GM12801 (cell line): Measurements from ENCODE around the gene PSPH.

Experiments
- CTCF ChIP-seq: IDR thresholded peaks from one replicate; pipeline ENCODE4 v1.5.1; 2011; ENCODE audit warnings: control low read depth; ENCODE audit not compliant: insufficient read length; ENCODE audit errors: extremely low read depth

PSPH gene

DNA sequence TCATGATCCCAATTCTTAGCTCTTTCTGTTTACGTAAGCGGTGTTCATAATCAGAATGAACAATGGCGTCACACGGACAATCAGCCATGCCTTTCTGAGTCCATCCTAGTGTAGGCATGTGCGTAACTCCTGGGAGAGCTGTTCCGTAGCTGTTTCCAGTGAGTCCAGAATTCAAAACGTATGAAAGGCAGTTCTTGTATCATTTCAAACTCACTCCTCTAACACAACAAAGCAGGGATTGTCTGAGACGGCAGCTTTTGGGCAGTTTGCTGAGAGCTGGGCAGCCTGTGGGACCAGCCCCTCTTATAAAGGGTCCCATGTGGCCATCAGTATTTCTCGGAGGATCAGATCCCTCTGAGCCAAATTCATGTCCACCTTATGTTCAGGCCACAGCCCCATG is 43.4 kb downstream of the PSPH start:
- no peak for TF ChIP-seq CTCF

- TF ChIP-seq CTCF: no peak
Observed at GRCh38 chr7:56007167-56007652, 44.0 kb downstream of the PSPH start.

DNA sequence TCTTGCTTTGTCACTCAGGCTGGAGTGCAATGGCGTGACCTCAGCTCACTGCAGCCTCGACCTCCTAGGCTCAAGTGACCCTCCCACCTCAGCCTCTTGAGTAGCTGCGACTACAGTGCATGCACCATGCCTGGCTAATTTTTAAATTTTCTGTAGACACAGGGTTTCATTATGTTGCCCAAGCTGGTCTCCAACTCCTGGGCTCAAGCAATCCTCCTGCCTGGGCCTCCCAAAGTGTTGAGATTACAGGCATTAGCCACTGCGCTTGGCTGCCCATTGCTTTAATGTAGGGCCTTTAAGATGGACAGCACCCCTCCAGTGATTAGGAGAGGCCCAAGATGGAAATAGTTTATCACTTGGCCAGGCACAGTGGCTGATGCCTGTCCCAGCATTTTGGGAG is 47.5 kb downstream of the PSPH start:
- TF ChIP-seq CTCF: no peak

DNA sequence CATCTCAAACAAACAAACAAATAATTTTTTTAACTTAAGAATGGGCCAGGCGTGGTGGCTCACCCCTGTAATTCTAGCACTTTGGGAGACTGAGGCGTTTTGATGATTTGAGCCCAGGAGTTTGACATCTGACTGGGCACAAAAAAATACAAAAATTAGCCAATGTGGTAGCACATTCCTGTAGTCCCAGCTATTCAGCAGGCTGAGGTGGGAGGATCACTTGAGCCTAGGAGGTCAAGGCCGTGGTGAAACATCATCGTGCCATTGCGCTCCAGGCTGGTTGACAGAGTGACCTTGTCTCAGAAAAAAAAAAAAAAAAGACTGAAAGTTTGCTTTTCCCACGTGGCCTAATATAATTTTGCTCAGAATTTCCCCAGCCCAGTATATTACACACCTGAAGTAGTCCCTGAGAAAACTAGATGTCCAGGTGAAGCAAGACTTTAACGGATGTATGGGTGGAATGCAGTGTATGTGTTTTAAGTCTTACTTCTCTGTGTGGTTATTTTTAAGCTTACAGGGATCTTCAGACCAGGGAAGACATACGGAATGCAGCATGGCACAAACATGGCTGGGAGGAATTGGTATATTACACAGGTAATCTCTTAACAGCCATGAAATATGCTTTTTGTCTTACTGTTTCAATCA is 54.3 kb downstream of the PSPH start:
- TF ChIP-seq CTCF: no peak

- no peak for TF ChIP-seq CTCF
Observed at GRCh38 chr7:55992346-55992745, 58.9 kb downstream of the PSPH start.

DNA sequence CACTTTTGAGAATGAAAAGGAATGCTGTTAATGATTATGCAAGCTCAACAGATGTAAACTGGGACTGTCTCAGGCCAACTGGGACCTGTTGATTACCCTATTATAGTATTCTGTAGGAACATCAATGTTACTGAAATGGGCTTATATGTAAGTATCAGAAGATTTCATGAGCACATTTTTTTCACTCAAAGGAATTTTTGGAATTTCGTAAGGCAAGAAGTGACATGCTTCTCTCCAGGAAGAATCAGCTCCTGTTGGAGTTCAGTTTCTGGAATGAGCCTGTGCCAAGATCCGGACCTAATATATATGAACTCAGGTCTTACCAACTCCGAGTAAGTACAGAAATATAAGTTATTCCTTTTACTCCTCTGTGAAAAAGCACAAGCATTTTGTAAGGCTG is 67.7 kb downstream of the PSPH start:
- TF ChIP-seq CTCF: no peak

DNA sequence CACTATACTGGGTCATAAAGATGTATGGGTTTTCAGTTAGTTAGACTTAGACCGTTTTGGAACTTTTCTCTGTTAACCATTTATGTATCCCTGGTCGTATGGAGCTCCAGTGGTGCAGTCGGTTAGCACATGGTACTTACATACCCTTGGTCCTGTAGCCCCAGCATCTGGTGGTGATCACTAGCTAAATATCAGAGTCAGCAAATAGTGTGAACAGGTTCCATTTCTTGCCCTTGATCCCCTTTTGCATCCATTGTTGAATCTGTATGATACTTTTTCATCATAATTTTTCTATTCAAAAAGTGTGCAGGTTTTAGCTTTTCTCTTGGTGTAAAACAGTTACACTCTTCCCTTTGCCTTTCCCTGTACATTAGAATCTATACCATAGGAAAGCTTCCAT is 71.0 kb downstream of the PSPH start:
- TF ChIP-seq CTCF: no peak
